ENCODE measurements around the gene KSR2. TPM values are rescaled to one million over a fixed set of nuclear protein-coding genes. Genes with fewer than 3 reads are reported as not detected.

The KSR2 gene
- total and polyA plus RNA-seq, 2 of the 4 experiments (the other 2 are of a cell fraction) = not detected

DNA sequence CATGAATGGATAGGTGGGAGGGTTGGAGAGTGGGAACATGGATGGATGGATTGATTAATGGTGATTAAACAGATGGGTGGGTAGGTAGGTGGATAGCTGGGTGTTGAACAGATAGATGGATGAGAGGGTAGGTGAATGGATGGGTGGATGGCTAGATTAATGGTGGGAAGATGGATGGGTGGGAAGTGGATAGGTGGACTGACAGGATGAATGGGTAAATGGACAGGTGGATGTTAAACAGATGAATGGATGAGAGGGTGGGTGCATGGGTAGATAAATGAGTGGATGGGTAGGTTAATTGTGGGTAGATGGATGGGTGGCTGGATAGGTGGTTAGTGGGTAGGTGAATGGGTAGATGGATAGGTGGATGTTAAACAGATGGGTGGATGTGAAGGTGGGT, 460.3 kb downstream of the KSR2 start:
- Histone ChIP-seq H3K4ac (ENCODE audit: low read depth, low read length) (no peak overlapping the region), H2AK9ac (replicated peaks; ENCODE audit: low read depth, low read length, poor library complexity) (no peak overlapping the region), H3K4me2 (ENCODE audit: low read depth, low read length) (no peak overlapping the region), H3K4me3 (ENCODE audit: insufficient read depth, low read depth, low read length) (no peak overlapping the region), H3K18ac (ENCODE audit: low read depth, low read length) (no peak overlapping the region), H3K4me1 (ENCODE audit: control insufficient read depth, insufficient read depth, low read length) (no peaks in the 10 kb centered on the region), H3K27ac (ENCODE audit: insufficient read depth, low read length) (no peak overlapping the region), H4K8ac (ENCODE audit: low read depth in 2 of 2, low read length in 2 of 2) (no peak overlapping the region), H2BK120ac (ENCODE audit: low read depth, low read length) (no peak overlapping the region), H4K91ac (ENCODE audit: insufficient read depth, low read depth, low read length) (no peak overlapping the region), H3K9ac (ENCODE audit: low read depth, low read length) (no peak overlapping the region), H3K56ac (ENCODE audit: extremely low read depth, insufficient read depth, low read length) (no peak overlapping the region), H2AFZ (replicated peaks; ENCODE audit: low read length, poor library complexity) (no peak overlapping the region), H2BK15ac (ENCODE audit: low read depth, low read length) (no peak overlapping the region), H3K14ac (replicated peaks; ENCODE audit: low read depth, low read length) (no peak overlapping the region), H3K23ac (ENCODE audit: low read depth, low read length) (no peak overlapping the region), H3K27me3 (ENCODE audit: control insufficient read depth, insufficient read depth, low read length) (no peaks in the 10 kb centered on the region), H4K5ac (ENCODE audit: low read depth, low read length) (no peak overlapping the region), H2BK5ac (ENCODE audit: low read depth, low read length, poor library complexity, severe bottlenecking) (no peak overlapping the region), H3K9me3 (ENCODE audit: control insufficient read depth, insufficient read depth, low read length) (peaks cover 17% of the 10 kb centered on the region), H3K36me3 (ENCODE audit: control insufficient read depth, insufficient read depth, low read length) (no peaks in the 10 kb centered on the region), H3K9me1 (ENCODE audit: insufficient read depth, low read length) (no peaks in the 10 kb centered on the region), H2BK20ac (ENCODE audit: low read depth, low read length) (no peak overlapping the region), H4K20me1 (ENCODE audit: insufficient read depth, low read length) (no peaks in the 10 kb centered on the region), H2AK5ac (ENCODE audit: low read depth, low read length) (no peak overlapping the region), H3K79me1 (ENCODE audit: low read depth in 1 of 2, low read length in 2 of 2) (no peaks in the 10 kb centered on the region)
- ChIA-PET POLR2A (ENCODE audit: unreplicated experiment) (no interaction called here), CTCF (no interaction called here)
- intact Hi-C loops (cut with micrococcal nuclease) = no loop called here
- BruUV-seq (replicated peaks) = no TSS peak
- ATAC-seq (ENCODE audit: low read depth) (no peak), DNase-seq (no peak)
- dilution Hi-C loops (cut with HindIII; ENCODE audit: low sequenced_read_pairs, unreplicated experiment) = no loop called here
- in situ Hi-C loops (cut with MboI; ENCODE audit: low sequenced_read_pairs) = no loop called here
- no peak for TF ChIP-seq MAZ (IDR thresholded peaks at IDR 0.05; ENCODE audit: borderline replicate concordance, low read depth, low read length)
- no peak for TF ChIP-seq FOS (IDR thresholded peaks at IDR 0.05; ENCODE audit: low read depth, low read length)
- no peak for TF ChIP-seq MAFK (IDR thresholded peaks at IDR 0.05; ENCODE audit: low read depth, low read length)
- TF ChIP-seq, protein P1, sequence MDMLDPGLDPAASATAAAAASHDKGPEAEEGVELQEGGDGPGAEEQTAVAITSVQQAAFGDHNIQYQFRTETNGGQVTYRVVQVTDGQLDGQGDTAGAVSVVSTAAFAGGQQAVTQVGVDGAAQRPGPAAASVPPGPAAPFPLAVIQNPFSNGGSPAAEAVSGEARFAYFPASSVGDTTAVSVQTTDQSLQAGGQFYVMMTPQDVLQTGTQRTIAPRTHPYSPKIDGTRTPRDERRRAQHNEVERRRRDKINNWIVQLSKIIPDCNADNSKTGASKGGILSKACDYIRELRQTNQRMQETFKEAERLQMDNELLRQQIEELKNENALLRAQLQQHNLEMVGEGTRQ (IDR thresholded peaks at IDR 0.05; ENCODE audit: low read depth, low read length) = no peak
- no peak for TF ChIP-seq RAD21 (IDR thresholded peaks at IDR 0.05; ENCODE audit: low read length)
- TF ChIP-seq, protein P2, sequence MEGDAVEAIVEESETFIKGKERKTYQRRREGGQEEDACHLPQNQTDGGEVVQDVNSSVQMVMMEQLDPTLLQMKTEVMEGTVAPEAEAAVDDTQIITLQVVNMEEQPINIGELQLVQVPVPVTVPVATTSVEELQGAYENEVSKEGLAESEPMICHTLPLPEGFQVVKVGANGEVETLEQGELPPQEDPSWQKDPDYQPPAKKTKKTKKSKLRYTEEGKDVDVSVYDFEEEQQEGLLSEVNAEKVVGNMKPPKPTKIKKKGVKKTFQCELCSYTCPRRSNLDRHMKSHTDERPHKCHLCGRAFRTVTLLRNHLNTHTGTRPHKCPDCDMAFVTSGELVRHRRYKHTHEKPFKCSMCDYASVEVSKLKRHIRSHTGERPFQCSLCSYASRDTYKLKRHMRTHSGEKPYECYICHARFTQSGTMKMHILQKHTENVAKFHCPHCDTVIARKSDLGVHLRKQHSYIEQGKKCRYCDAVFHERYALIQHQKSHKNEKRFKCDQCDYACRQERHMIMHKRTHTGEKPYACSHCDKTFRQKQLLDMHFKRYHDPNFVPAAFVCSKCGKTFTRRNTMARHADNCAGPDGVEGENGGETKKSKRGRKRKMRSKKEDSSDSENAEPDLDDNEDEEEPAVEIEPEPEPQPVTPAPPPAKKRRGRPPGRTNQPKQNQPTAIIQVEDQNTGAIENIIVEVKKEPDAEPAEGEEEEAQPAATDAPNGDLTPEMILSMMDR (conservative IDR thresholded peaks at IDR 0.05; ENCODE audit: low read depth, low read length) = no peak
- TF ChIP-seq, protein P3, sequence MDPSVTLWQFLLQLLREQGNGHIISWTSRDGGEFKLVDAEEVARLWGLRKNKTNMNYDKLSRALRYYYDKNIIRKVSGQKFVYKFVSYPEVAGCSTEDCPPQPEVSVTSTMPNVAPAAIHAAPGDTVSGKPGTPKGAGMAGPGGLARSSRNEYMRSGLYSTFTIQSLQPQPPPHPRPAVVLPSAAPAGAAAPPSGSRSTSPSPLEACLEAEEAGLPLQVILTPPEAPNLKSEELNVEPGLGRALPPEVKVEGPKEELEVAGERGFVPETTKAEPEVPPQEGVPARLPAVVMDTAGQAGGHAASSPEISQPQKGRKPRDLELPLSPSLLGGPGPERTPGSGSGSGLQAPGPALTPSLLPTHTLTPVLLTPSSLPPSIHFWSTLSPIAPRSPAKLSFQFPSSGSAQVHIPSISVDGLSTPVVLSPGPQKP (IDR thresholded peaks at IDR 0.05; ENCODE audit: borderline replicate concordance, low read depth, low read length) = no peak
- no peak for TF ChIP-seq SMC3 (IDR thresholded peaks at IDR 0.05; ENCODE audit: low read depth, low read length)
- no peak for TF ChIP-seq NFE2L2 (IDR thresholded peaks at IDR 0.05; ENCODE audit: low read depth, low read length)
- no peak for TF ChIP-seq BHLHE40 (IDR thresholded peaks at IDR 0.05; ENCODE audit: low read depth, low read length)
- TF ChIP-seq CHD1 (IDR thresholded peaks at IDR 0.05; ENCODE audit: low read depth, low read length) = no peak
- no peak for TF ChIP-seq RCOR1 (IDR thresholded peaks at IDR 0.05; ENCODE audit: insufficient replicate concordance, low read length)
- no peak for TF ChIP-seq RFX5 (IDR thresholded peaks at IDR 0.05; ENCODE audit: low read depth, low read length)

Data from IMR-90 (cell line).